ENCODE results near the gene MET.

DNA sequence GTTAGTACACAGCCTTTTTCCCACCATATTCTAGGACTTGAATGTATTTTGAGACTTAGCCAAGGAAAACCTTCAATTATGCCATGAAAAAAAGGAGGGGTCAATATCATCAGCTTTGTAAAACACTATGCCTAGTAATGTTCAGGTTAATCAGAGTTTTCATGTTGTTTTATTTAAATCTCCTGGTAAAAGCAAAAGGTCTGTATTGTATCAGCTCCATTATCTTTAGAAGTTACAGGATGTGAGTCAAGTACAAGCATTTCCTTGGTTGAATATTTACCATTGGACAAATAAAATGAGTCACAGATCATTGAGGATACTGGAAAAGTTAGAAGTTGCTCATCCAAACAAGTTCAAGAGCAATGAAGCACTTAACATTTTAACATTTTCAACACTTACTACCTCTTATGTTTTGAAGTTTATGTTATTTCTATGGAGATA lies 100.4 kb downstream of the MET start:
- TF ChIP-seq, protein P1, sequence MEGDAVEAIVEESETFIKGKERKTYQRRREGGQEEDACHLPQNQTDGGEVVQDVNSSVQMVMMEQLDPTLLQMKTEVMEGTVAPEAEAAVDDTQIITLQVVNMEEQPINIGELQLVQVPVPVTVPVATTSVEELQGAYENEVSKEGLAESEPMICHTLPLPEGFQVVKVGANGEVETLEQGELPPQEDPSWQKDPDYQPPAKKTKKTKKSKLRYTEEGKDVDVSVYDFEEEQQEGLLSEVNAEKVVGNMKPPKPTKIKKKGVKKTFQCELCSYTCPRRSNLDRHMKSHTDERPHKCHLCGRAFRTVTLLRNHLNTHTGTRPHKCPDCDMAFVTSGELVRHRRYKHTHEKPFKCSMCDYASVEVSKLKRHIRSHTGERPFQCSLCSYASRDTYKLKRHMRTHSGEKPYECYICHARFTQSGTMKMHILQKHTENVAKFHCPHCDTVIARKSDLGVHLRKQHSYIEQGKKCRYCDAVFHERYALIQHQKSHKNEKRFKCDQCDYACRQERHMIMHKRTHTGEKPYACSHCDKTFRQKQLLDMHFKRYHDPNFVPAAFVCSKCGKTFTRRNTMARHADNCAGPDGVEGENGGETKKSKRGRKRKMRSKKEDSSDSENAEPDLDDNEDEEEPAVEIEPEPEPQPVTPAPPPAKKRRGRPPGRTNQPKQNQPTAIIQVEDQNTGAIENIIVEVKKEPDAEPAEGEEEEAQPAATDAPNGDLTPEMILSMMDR (conservative IDR thresholded peaks at IDR 0.05 in 1 of 2, IDR thresholded peaks at IDR 0.05 in 1 of 2; ENCODE audit: low read depth in 1 of 2, low read length in 2 of 2): no peak
- TF ChIP-seq EZH2 (IDR thresholded peaks at IDR 0.05; ENCODE audit: low read length, missing control alignments): no peak

All from fibroblast of lung (primary cell).